GM18858 (cell line): Measurements from ENCODE around the gene SEPTIN8.
A peak's percentile ranks its signal among the peaks of the same experiment; 100 is the strongest.

ENCODE experiments used
- ATAC-seq: cut with Tn5 transposase; IDR thresholded peaks from one replicate; pipeline ENCODE4 v1.9.1; 2021; ENCODE audit not compliant: unreplicated experiment

Gene SEPTIN8

DNA sequence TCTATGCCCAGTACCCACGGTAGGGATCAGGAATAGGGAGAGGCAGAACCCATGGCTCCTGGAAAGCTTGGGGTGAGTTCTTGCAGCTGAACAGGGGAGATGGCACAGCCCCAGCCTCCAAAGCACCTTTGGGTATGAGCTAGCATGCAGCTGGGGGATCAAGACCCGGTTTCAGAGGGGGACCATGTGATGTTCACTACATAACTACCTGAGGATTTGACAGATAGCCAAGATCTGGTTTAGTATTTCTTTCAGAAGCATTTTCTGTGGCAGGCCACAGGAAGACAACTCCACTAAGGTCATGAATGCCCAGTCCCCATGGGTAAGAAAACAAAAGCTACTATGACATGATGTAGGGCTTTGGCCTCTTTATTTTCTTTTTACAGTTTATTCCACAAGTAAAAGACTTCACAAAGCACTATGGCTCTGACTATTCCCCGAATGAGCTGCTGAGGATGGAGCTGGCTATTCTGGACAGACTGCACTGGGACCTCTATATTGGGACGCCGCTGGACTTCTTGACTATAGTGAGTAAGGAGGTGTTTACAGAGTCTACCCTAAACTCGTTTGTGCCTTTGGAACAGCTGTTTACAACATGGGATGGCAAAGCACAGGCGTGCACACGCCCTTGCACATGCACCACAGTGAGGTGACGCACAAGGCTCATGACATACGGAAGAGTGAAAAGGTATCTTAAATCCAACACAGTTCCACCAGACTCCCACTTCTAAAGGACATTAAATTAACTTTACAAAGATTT is 26.4 kb downstream of the SEPTIN8 start:
- no peak for ATAC-seq

- ATAC-seq, result no peak
These were observed 27.5 kb downstream of the SEPTIN8 start for GRCh38 chr5:132749506-132749905.

DNA sequence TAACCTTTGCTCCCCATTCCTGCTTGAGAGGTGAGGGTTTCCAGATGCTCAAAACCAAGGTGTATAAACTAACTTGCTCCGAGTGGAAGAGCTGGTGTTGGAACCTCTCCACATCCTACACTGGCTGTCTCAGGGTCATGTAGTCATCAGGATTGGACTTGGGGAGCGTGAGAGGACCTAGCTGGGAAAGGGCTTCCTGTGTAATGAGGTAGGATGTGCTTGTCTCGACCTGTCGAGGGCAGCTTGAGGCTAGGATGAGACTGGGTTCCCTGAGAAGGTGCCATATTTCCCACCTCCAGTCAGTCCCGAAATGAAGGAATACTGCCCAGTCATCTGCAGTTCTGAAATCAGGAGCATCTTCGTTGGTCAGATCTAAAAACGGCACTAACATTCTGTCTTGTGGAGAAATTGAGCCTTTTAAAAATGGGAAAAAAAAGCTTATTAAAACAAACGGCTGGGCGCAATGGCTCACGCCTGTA is 28.5 kb downstream of the SEPTIN8 start:
- ATAC-seq, result no peak

GRCh38 chr5:132747616-132748440 is 29.2 kb downstream of the SEPTIN8 start:
- ATAC-seq, result no peak

DNA sequence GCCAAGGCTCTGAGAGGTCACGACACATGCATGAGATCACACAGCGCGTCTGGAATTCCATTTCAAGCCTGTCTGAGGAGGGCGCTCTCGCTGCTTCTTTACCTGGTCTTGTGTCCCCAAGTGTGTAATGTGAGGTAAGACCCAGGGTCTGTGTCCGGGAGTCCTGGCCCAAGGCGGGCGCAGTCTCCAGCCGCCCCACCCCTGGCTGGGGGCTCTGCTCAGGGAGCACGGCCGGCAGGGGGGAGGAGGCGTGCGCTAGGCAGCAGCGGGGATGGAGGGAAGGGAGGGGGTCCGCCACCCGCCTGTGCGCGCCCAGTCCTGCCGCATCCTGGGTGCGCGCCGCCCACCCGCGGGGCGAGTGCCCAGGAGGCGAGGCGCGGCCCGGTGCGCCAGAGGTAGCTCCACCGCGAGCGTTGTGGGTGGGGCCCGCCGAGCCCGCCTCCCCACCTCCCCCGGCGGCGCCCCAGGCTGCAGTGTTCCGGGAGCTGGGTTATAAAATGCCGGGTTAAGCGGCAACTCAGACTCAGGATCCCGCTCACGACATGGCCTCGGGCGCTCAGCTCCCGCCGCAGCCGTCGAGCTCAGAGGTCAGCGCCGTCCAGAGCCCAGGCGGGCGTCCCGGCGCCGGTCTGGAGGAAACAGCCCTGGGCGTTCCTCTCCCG is 30.0 kb downstream of the SEPTIN8 start, which contains the start of gene CCNI2:
Gene CCNI2 (plus strand): TSS at position 473 of the 662 bp plus-strand sequence. CDS start 70 bp downstream, at position 543.
- no peak for ATAC-seq

GRCh38 chr5:132746592-132746953 is 30.5 kb downstream of the SEPTIN8 start:
- ATAC-seq, result no peak

GRCh38 chr5:132744659-132745058 is 32.4 kb downstream of the SEPTIN8 start:
- ATAC-seq, result no peak

DNA sequence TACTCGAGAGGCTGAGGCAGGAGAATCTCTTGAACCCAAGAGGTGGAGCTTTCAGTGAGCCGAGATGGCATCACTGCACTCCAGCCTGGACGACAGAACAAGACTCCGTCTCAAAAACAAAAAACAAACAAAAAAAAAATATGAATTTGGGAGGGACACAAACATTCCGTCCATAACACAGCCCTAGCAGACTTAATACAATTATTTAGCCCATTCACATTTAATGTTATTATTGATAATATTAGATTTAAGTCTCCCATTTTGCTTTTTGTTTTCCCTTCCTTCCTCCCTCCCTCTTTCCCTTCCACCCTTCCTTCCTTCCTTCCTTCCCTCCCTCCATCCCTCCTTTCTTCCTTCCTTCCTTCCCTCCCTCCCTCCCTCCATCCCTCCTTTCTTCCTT is 34.4 kb downstream of the SEPTIN8 start:
- no peak for ATAC-seq

DNA sequence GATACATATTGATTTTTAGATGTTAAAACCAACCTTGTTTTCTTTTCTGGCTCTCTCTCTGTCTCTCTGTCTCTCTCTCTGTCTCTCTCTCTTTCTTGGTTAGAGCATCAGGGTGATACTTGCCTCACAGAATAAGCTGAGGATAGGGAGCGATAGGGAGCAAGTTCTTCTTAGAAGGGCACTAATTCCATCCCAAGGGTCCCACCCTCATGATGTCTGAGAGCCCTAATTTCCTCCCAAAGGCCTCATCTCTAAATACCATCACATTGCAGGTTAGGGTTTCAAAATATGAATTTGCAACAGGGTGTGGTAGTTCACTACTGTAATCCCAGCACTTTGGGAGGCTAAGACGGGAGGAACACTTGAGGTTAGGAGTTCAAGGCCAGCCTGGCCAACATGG is 34.9 kb downstream of the SEPTIN8 start:
- ATAC-seq, result no peak

- no peak for ATAC-seq
These were observed 37.8 kb downstream of the SEPTIN8 start for GRCh38 chr5:132739232-132739631.

DNA sequence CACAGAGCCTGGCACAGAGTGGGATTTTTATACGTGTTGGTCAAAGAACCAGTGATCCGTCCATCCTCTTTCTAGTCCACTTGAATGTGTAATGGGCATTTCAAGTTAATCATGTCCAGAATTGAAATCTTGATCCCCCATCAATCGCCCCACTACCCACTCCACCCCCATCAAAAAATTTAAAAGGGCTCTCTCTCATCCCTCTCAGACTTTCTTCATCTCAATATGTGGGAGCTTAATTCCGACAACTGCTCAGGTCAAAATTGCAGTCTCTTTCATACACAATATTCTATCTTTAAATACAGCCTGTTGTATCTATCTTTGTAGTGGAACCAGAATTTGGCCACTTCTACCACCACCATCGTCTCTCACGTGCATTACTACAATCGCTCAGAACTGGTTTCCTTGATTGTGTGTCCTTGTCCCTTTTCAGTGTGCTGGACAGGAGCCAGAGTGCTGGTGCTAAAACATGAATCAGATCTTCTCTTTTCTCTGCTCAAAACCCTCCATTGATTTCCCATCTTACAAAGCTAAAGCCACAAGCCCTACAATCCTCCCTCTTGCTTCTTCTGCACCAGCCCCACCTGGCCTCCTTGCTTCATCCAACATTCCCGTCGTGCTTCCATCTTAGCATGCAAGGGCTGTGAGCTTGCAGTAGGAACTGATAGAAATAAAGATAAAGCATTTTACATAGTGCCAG is 38.9 kb downstream of the SEPTIN8 start:
- ATAC-seq, result no peak

DNA sequence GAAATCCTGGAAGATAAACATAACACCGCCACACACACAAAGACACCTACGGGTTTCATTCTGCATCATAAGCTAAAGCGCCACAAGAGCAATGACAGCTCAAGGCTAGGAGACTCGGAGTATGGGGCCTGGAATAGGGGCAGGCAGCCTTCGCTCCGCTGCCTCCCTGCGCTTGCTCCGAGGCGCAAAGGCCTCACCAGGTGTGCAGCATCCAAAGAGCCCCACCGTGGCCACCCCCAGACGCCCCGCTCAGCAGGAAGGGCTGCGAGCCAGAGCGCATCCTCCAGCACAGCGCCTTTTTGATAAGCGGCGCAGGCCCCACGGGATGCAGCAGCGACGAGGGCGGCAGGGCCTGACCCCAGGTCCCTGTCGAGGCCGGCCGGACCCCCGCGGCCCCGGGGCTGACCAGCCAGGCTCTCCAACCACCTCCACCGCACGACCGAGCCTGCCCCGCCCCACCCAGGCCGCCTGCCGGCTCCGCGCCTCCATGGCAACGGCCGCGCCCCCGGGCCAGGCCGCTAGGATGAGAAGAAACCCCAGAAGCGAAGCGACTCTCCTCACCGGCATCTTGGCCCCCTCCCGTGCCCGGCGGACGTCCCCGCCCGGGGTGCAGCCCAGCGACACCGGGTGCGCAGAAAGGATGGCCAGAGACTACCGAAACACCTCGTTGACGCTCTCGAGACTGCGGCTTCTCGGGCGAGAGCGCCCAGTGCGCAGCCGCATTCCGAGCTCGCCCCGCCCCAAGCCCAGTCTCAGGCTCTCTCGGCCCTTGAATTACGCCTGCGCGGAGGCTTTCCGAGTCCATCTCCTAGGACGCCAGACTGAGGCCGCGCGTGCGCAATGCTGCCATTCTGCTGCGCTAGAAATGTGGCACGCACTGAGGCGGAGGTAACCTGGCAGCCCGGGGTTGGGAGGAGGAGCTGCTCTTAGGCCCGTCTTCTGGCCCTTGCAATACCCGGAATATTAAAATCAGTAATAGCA is 39.9 kb downstream of the SEPTIN8 start, which contains the start of gene KIF3A:
Gene KIF3A (minus strand): TSS at position 694 of the 981 bp plus-strand sequence. CDS start 127 bp downstream, at position 567.
- ATAC-seq, result peak; percentile 86

- no peak for ATAC-seq
These were observed 42.4 kb downstream of the SEPTIN8 start for GRCh38 chr5:132734687-132735086.

DNA sequence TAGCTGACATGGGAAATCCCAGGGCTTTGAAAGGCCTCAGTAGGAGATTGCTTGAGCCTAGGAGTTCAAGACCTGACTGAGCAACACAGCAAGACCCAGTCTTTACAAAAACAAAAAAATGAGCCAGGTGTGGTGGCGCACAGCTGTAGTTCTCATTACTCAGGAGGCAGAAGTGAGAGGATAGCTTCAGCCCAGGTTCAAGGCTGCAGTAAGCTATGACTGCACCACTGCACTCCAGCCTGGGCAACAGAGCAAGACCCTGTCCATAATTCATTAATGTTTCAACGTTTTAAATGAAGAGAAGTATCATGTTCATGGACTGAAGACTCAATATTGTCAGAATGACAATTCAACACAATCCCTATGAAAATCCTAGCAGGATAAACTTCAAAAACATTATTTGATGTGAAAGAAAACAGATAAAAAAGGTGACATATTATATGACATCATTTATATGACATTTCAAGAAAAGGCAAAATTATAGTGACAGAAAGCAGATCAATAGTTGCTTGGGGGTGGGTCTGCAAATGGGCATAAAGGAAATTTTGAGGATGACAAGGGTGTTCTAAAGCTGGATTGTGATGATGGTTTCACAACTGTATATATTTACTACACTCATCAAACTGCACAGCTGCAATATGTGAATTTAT is 43.4 kb downstream of the SEPTIN8 start:
- no peak for ATAC-seq

GRCh38 chr5:132729896-132730295 is 47.1 kb downstream of the SEPTIN8 start:
- ATAC-seq, result no peak

GRCh38 chr5:132725745-132726144 is 51.3 kb downstream of the SEPTIN8 start:
- no peak for ATAC-seq

DNA sequence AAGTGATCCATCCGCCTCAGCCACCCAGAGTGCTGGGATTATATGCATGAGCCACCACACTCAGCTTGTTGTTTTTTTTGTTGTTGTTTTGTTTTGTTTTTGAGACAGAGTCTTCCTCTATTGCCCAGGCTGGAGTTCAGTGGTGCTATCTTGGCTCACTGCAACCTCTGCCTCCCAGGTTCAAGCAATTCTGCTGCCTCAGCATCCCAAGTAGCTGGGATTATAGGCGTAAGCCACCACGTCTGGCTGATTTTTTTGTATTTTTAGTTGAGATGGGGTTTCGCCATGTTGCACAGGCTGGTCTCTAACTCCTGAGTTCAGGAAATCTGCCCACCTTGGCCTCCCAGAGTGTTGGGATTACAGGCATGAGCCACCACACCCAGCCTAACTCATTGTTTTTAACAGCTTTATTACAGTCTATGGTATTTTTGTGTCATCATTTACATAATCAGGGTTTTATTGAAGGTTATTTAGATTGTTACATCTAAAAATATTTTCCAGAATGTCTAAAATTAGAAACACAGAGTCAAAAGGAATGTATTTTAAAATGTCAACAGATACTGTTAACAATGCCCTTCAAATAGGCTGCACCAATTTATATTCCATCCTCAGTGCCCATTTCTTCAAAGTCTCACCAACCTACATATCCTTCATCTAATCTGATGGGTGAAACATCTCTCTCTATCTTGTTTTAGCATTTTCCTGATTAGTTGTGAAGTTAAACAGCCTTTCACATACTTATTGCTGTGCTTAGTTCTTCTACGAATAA is 58.3 kb downstream of the SEPTIN8 start:
- ATAC-seq, result no peak
